Subcutaneous adipose tissue (tissue), 4 donors: ENCODE measurements around the gene DEPDC5. TPM values are rescaled to one million over a fixed set of nuclear protein-coding genes. Genes with fewer than 3 reads are reported as not detected.

Source experiments
- CTCF ChIP-seq: fragments of 450-650 bp; IDR thresholded peaks from one replicate; pipeline ENCODE4 v1.5.1; 2016; ENCODE audit warnings: low read depth, mild to moderate bottlenecking, control low read depth, antibody characterized with exemption, moderate library complexity
- total RNA-seq, 4 donors: library from RNA; depleted of rRNA; stranded (reverse); fragments of >200 nt; gene quantifications; one replicate each; pipeline ENCODE4 v1.1.0, GENCODE V29; 2016

DEPDC5 gene
- total RNA-seq, 4 donors from 2014 or later: 13.2 to 15.6 (median 15.0) TPM

GRCh38 chr22:31739795-31740201, 14.0 kb upstream of the DEPDC5 start:
- no peak for TF ChIP-seq CTCF

DNA sequence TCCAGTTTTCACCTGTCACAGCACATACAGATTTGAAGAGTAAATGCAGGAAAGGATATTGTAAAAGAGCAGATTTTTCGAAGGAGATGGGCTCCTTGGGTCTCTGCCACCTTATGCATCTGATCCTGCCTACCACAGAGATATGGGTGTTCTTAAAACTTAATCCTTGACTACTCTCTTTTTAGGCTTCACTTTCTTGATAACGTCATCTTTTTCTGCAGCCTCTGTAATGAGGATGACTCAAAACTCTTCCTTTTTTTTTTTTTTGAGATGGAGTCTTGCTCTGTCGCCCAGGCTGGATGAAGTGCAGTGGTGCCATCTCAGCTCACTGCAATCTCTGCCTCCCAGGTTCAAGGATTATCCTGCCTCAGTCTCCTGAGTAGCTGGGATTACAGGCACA, 11.7 kb upstream of the DEPDC5 start:
- no peak for TF ChIP-seq CTCF

- TF ChIP-seq CTCF: no peak
Observed at GRCh38 chr22:31742682-31743081, 11.1 kb upstream of the DEPDC5 start.

- TF ChIP-seq CTCF: no peak
Observed at GRCh38 chr22:31743871-31744270, 9.9 kb upstream of the DEPDC5 start.

- TF ChIP-seq CTCF: no peak
Observed at GRCh38 chr22:31747441-31747840, 6.4 kb upstream of the DEPDC5 start.

GRCh38 chr22:31748490-31748889, 5.3 kb upstream of the DEPDC5 start:
- no peak for TF ChIP-seq CTCF

DNA sequence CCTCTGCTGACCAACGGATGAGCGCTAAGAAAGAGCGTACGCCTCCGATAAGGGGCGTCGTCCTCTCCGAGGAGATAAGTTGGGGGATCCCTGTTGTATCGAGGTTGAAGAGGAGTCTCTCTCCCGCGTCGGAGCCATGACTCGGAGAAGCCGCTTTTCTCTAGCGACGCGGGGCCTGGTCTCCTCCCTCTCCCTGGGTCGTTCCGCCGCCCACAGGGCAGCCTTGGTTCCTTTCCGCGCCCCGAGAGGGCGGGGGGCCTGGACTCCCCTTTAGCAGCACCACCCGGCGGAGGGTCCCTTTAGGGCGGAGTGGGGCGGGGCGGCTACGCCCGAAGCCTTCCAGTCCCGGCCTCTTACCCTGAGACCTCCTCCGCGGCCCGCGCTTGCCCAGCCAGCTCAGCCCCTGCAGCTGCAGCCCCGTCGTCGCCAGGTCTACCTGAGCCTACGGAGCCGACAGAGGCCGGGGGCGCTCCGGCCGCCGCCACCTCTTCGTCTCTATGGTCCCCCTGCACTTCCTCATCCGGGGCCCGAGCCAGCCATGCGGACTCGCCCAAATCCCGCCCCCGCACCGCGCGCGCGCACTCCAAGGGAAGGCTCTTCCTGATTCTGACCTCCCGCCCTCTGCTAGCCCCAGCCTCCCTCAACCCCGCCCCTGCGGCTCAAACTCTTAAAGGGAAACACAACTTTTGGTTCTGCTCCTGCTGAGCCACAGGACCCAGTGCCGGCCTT, 4.0 kb upstream of the DEPDC5 start, which contains the start of gene PRR14L:
PRR14L (minus strand) TSS at position 497 of the 729 bp plus-strand sequence. CDS start 11,272 bp downstream, outside the sequence.
- TF ChIP-seq CTCF: no peak
